ENCODE measurements around the gene GRPEL2. TPM values are rescaled to one million over a fixed set of nuclear protein-coding genes. Genes with fewer than 3 reads are reported as not detected.

Gene GRPEL2
- total RNA-seq, 1 experiment from 2014 or later = 48.9 TPM

DNA sequence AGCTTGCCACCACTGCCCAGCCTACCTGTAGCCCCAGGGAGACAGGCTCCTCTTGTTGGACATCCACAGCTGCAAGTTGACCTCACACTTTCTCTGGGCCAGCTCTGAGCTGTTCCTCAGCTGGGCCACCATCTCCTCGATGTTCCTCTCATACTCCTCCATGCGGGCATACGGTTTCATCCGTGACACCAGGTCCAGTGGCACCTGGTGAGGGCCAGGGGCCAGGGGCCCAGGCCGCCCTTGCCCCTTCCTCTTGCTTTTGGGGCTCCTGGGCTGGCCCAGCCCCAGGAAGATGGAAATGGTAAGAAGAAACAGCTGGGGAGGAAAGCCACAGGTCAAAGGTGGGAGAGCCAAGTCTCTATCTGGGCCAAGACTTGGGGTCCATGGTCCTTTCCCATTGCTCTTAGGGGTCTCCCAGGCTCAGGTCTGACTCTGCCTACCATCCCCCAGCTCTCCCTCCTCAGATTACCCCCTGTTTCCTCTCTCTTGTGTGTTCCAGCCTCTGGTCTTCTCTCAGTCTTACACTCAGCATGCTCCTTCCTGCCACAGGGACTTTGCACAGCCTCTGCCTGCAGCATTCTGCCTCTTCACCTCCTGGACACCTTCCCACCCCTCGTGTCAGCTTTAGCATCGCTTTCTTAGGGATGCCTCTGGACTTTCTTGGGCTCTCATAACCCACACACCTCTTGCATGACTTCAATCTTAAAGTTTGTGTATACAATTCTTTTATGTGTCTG, 31.6 kb downstream of the GRPEL2 start:
- Histone ChIP-seq H3K9ac (ENCODE audit: low read length) (no peak overlapping the region), H2AFZ (ENCODE audit: low read depth, low read length, poor library complexity, severe bottlenecking) (no peak overlapping the region), H3K27ac (ENCODE audit: low read depth, low read length) (no peak overlapping the region), H3K9me2 (ENCODE audit: insufficient read depth) (no peaks in the 10 kb centered on the region), H3K4me3 (replicated peaks in 1 of 2; ENCODE audit: low read depth in 1 of 2, low read length in 2 of 2) (no peak overlapping the region), H3K36me3 (ENCODE audit: control insufficient read depth in 1 of 2, insufficient read depth in 2 of 2, low read length in 2 of 2) (no peaks in the 10 kb centered on the region), H3K79me2 (ENCODE audit: insufficient read depth, low read length) (no peaks in the 10 kb centered on the region), H3K4me1 (ENCODE audit: control insufficient read depth in 1 of 2, insufficient read depth in 2 of 2, low read length in 2 of 2) (peaks cover 0 to 3% of the 10 kb centered on the region in 2 experiments; a peak in 2 of 4 replicates), H3K9me3 (ENCODE audit: control insufficient read depth in 1 of 2, insufficient read depth in 1 of 2, low read depth in 1 of 2, low read length in 2 of 2) (no peaks in the 10 kb centered on the region), H3K4me2 (ENCODE audit: low read length) (no peak overlapping the region), H3K27me3 (ENCODE audit: insufficient read depth, low read length) (no peaks in the 10 kb centered on the region), H4K20me1 (ENCODE audit: insufficient read depth) (no peaks in the 10 kb centered on the region)
- no peak for TF ChIP-seq POLR2A (IDR thresholded peaks at IDR 0.05; ENCODE audit: borderline replicate concordance, extremely low read depth, insufficient read depth, insufficient read length)
- no peak for TF ChIP-seq EZH2phosphoT487 (IDR thresholded peaks at IDR 0.05; ENCODE audit: borderline replicate concordance)
- TF ChIP-seq, protein P1, sequence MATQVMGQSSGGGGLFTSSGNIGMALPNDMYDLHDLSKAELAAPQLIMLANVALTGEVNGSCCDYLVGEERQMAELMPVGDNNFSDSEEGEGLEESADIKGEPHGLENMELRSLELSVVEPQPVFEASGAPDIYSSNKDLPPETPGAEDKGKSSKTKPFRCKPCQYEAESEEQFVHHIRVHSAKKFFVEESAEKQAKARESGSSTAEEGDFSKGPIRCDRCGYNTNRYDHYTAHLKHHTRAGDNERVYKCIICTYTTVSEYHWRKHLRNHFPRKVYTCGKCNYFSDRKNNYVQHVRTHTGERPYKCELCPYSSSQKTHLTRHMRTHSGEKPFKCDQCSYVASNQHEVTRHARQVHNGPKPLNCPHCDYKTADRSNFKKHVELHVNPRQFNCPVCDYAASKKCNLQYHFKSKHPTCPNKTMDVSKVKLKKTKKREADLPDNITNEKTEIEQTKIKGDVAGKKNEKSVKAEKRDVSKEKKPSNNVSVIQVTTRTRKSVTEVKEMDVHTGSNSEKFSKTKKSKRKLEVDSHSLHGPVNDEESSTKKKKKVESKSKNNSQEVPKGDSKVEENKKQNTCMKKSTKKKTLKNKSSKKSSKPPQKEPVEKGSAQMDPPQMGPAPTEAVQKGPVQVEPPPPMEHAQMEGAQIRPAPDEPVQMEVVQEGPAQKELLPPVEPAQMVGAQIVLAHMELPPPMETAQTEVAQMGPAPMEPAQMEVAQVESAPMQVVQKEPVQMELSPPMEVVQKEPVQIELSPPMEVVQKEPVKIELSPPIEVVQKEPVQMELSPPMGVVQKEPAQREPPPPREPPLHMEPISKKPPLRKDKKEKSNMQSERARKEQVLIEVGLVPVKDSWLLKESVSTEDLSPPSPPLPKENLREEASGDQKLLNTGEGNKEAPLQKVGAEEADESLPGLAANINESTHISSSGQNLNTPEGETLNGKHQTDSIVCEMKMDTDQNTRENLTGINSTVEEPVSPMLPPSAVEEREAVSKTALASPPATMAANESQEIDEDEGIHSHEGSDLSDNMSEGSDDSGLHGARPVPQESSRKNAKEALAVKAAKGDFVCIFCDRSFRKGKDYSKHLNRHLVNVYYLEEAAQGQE (IDR thresholded peaks at IDR 0.05; ENCODE audit: low read depth) = no peak
- TF ChIP-seq POLR2AphosphoS5 (IDR thresholded peaks at IDR 0.05; ENCODE audit: low read depth, low read length) = no peak
- no peak for TF ChIP-seq EZH2 (IDR thresholded peaks at IDR 0.05)
- no peak for TF ChIP-seq TCF7L2 (IDR thresholded peaks at IDR 0.05; ENCODE audit: borderline replicate concordance, extremely low read depth, insufficient read depth, insufficient read length)
- no peak for TF ChIP-seq FOSL1 (IDR thresholded peaks at IDR 0.05; ENCODE audit: low read depth)
- POLR2A ChIA-PET = no interaction called here
- RAD21 ChIA-PET (ENCODE audit: low non-redundant PET in 1 of 2, low total read pairs in 2 of 2, uncharacterized antibody in 2 of 2, unreplicated experiment in 2 of 2) = no interaction called here
- ATAC-seq = no peak
- CTCF ChIA-PET = interaction anchor here (0.7 to 1.5 kb wide), 2 partner anchors 9 kb away, joined by 3 to 4 read pairs; no protein-coding TSS in a partner anchor
- intact Hi-C loops (cut with micrococcal nuclease) = no loop called here
- no TSS peak for BruUV-seq (replicated peaks)
- no peak for DNase-seq (ENCODE audit: low read depth, low spot score)
